CD4-positive, alpha-beta T cell (primary cell): Measurements from ENCODE around the gene SLC25A46. TPM values are rescaled to one million over a fixed set of nuclear protein-coding genes. Genes with fewer than 3 reads are reported as not detected.
"Not testable (repeated sequence)": the region's sequence is repeated elsewhere in the genome, so short reads cannot be mapped to it uniquely, and the experiment has no call there.

Source experiments
- ATAC-seq: fragments of 200-7000 bp; cut with Tn5 transposase; one replicate; pipeline ENCODE4 v1.10.0; 2022; ENCODE audit warnings: mild to moderate bottlenecking; ENCODE audit not compliant: poor library complexity
- CTCF ChIA-PET: fragments of 350-600 bp; sonication (Branson Sonifier 250); formaldehyde crosslinking; loops from one replicate; lab custom pipeline; 2021; ENCODE audit warnings: antibody characterized with exemption, inconsistent platforms; lab: Charles Lee
- POLR2A ChIA-PET: fragments of 350-600 bp; sonication (Branson Sonifier 250); formaldehyde crosslinking; loops from one replicate; lab custom pipeline; 2021; ENCODE audit warnings: antibody characterized with exemption, inconsistent platforms; lab: Charles Lee
- DNase-seq, 14 experiments: peaks; one replicate each; pipeline ENCODE4 v3.0.0-alpha.2; 2013 to 2020; ENCODE audit warnings: mixed read lengths in 2 of 14
- H3K27ac ChIP-seq, 2 donors: one replicate each; pipeline versions ENCODE4 v1.5.1 to v1.7.0; 2013; ENCODE audit warnings: low read length in 2 of 2, low read depth in 1 of 2, mild to moderate bottlenecking in 1 of 2
- H3K27me3 ChIP-seq, 2 experiments: 1 replicate in 1 of 2; 2 replicates in 1 of 2; pipeline versions ENCODE4 v1.6.1 to v1.7.0; 2013; ENCODE audit warnings: low read length in 2 of 2, control low read depth in 1 of 2, mild to moderate bottlenecking in 1 of 2, moderate library complexity in 1 of 2; ENCODE audit not compliant: insufficient read depth in 2 of 2, control insufficient read depth in 1 of 2
- H3K36me3 ChIP-seq: one replicate; pipeline ENCODE4 v1.6.1; 2013; ENCODE audit warnings: low read length, control low read depth; ENCODE audit not compliant: insufficient read depth
- H3K4me1 ChIP-seq: one replicate; pipeline ENCODE4 v1.6.1; 2013; ENCODE audit warnings: low read length, control low read depth; ENCODE audit not compliant: insufficient read depth
- H3K4me3 ChIP-seq: one replicate; pipeline ENCODE4 v1.5.1; 2013; ENCODE audit warnings: mild to moderate bottlenecking, low read length, moderate library complexity
- H3K9me3 ChIP-seq, 2 experiments: 1 replicate in 1 of 2; 2 replicates in 1 of 2; pipeline versions ENCODE4 v1.6.1 to v1.7.0; 2013; ENCODE audit warnings: low read length in 2 of 2, mild to moderate bottlenecking in 2 of 2, control low read depth in 1 of 2, moderate library complexity in 1 of 2; ENCODE audit not compliant: control insufficient read depth in 1 of 2, insufficient read depth in 1 of 2
- H3K27ac Mint-ChIP-seq: one replicate; pipeline ENCODE4 v1.8.0; 2020; ENCODE audit warnings: mixed read lengths
- H3K27me3 Mint-ChIP-seq: one replicate; pipeline ENCODE4 v1.8.0; 2021; ENCODE audit warnings: mixed read lengths
- H3K36me3 Mint-ChIP-seq: one replicate; pipeline ENCODE4 v1.8.0; 2021; ENCODE audit warnings: low read depth, mixed read lengths
- H3K4me1 Mint-ChIP-seq: one replicate; pipeline ENCODE4 v1.8.0; 2021; ENCODE audit warnings: low read depth, mixed read lengths
- H3K4me3 Mint-ChIP-seq: one replicate; pipeline ENCODE4 v1.8.0; 2020; ENCODE audit warnings: mild to moderate bottlenecking, mixed read lengths
- H3K9me3 Mint-ChIP-seq: one replicate; pipeline ENCODE4 v1.8.0; 2020; ENCODE audit warnings: mixed read lengths
- intact Hi-C, 2 experiments: fragments of 100-400 bp; cut with DNase I in 1 of 2; cut with micrococcal nuclease in 1 of 2; formaldehyde crosslinking; loops; one replicate each; pipeline versions ENCODE4 v1.15.1 to v1.9.0; 2023 to 2025; cut with DNase I, micrococcal nuclease
- total RNA-seq, 174 experiments: library from RNA in 2 of 174; stranded (reverse) in 2 of 174; gene quantifications; one replicate each; pipeline ENCODE4 v1.2.3 and lab custom pipeline; 2021 to 2026
- TF ChIP-seq, protein P1 (sequence below): fragments of 200-600 bp; IDR thresholded peaks from one replicate; pipeline ENCODE4 v1.8.0; 2022; ENCODE audit warnings: antibody characterized with exemption, mild to moderate bottlenecking

SLC25A46 gene
- total RNA-seq, 2 experiments from 2014 or later, result 14.0 to 16.1 TPM

DNA sequence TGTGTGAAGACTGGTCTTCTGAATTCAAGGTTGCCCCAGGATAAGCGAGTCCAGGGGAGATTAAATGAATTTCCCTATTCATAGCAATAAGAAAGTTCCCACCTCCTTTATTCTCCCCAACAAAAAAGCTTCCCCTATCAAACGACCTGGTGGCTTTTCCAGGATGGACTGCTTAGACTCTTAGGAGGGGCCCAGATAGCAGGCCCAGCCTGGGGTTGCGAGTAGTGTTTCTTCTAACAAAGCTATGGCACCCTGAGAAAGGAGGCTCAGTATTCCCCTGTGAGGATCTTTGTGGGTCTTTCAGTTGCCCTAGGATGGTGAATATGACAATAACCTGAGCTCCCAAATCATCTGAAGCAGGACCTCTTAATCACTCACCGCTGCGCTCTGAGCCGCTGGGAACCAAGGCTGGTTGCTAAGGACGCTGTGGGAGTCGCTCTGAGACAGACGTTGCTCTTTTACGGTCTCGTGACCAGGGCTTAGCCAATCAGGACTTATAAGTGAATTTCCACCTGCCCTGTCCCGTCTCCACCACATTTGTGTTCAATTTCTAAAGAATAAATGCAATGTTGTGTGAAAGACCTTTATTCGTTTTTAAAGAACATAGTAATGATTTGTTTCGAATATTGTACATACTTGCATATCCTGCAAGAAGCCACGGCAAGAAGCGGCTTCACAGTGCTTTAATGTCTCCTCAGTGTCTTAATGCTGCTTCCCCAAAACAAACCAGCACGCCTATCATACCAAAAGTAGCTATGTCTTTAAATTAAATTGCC, 12.4 kb upstream of the SLC25A46 start, which contains the start of gene TMEM232:
TMEM232 (minus strand) TSS at position 423 of the 776 bp plus-strand sequence. CDS start 59,319 bp downstream, outside the sequence.
- POLR2A ChIA-PET, result interaction anchor here (1.1 kb wide), 1 partner anchor 12 kb away, joined by 3 read pairs; the partner anchor contains the start of gene SLC25A46
- peak; percentile 99 for ATAC-seq
- H3K4me3 ChIP-seq, result peak within 1 kb of the TSS; percentile 51

DNA sequence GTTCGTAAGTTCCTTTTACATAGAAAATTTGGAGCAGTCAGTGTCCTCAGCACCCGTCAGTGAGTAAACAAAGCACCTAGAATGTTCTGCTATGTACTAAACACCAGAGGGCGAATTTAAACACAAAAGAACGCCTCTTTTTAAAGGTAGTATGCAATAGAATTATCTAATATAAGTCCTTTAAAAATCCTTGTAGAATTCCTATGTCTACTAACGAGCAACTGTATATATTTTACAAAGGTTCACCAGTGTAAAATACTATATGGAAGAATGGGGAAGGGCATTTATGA, 11.8 kb upstream of the SLC25A46 start:
- Histone ChIP-seq H3K9me3 (no peaks in the 10 kb centered on the region), H3K27me3 (no peaks in the 10 kb centered on the region), H3K4me1 (peaks cover 4% of the 10 kb centered on the region), H3K4me3 (peak overlapping the region; percentile 51), H3K36me3 (no peaks in the 10 kb centered on the region), H3K27ac (no peak overlapping the region)
- peaks cover 3% of the 10 kb centered on the region for H3K27me3 Mint-ChIP-seq
- intact Hi-C loops, result loop anchor here in 1 of 2 experiments (10.0 kb wide), 1 partner anchor 1042 kb away; the partner anchor contains the start of gene MAN2A1
- DNase-seq, result peak in 3 of 14 experiments; percentile 22 to 45 (median 36)
- H3K4me1 Mint-ChIP-seq, result peaks cover 9% of the 10 kb centered on the region
- peak overlapping the region; percentile 52 for H3K27ac Mint-ChIP-seq
- TF ChIP-seq, protein P1, sequence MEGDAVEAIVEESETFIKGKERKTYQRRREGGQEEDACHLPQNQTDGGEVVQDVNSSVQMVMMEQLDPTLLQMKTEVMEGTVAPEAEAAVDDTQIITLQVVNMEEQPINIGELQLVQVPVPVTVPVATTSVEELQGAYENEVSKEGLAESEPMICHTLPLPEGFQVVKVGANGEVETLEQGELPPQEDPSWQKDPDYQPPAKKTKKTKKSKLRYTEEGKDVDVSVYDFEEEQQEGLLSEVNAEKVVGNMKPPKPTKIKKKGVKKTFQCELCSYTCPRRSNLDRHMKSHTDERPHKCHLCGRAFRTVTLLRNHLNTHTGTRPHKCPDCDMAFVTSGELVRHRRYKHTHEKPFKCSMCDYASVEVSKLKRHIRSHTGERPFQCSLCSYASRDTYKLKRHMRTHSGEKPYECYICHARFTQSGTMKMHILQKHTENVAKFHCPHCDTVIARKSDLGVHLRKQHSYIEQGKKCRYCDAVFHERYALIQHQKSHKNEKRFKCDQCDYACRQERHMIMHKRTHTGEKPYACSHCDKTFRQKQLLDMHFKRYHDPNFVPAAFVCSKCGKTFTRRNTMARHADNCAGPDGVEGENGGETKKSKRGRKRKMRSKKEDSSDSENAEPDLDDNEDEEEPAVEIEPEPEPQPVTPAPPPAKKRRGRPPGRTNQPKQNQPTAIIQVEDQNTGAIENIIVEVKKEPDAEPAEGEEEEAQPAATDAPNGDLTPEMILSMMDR, result peak; percentile 42
- no peaks in the 10 kb centered on the region for H3K9me3 Mint-ChIP-seq
- ChIA-PET CTCF (no interaction called here), POLR2A (interaction anchor here (1.1 kb wide), 1 partner anchor 12 kb away, joined by 3 read pairs; the partner anchor contains the start of gene SLC25A46)
- H3K4me3 Mint-ChIP-seq, result peak overlapping the region; percentile 93
- peak; percentile 64 for ATAC-seq
- peaks cover 4% of the 10 kb centered on the region for H3K36me3 Mint-ChIP-seq

More for the DNA sequence above, 12.4 kb upstream of the SLC25A46 start, which contains the start of gene TMEM232:
- Mint-ChIP-seq H3K4me1 (peaks cover 9% of the 10 kb centered on the region), H3K27me3 (no peaks in the 10 kb centered on the region), H3K36me3 (peaks cover 4% of the 10 kb centered on the region), H3K27ac (peak within 1 kb of the TSS; percentile 52), H3K9me3 (no peaks in the 10 kb centered on the region), H3K4me3 (peak within 1 kb of the TSS; percentile 93)
- CTCF ChIA-PET, result interaction anchor here (0.9 kb wide), 1 partner anchor 15 kb away, joined by 3 read pairs; no protein-coding TSS in a partner anchor
- intact Hi-C loops, result loop anchor here in 1 of 2 experiments (10.0 kb wide), 1 partner anchor 1042 kb away; the partner anchor contains the start of gene MAN2A1
- H3K4me1 ChIP-seq, result peaks cover 4% of the 10 kb centered on the region
- peak; percentile 48 to 91 (median 66) for DNase-seq
- H3K9me3 ChIP-seq, result no peaks in the 10 kb centered on the region
- H3K27me3 ChIP-seq, result no peaks in the 10 kb centered on the region
- H3K36me3 ChIP-seq, result no peaks in the 10 kb centered on the region
- no peak within 1 kb of the TSS for H3K27ac ChIP-seq
- TF ChIP-seq, protein P1, result no peak

DNA sequence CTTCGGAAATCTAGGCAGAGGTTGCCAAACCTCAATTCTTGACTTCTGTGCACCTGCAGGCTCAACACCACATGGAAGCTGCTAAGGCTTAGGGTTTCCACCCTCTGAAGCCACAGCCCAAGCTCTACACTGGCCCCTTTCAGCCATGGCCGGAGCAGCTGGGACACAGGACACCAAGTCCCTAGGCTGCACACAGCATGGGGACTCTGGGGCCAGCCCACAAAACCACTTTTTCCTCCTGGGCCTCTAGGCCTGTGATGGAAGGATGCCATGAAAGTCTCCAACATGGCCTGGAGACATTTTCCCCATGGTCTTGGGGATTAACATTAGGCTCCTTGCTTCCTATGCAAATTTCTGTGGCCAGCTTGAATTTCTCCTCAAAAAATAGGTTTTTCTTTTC, 7.3 kb upstream of the SLC25A46 start:
- H3K27me3 ChIP-seq, H3K9me3 Mint-ChIP-seq, H3K27ac Mint-ChIP-seq, H3K36me3 Mint-ChIP-seq, H3K27ac ChIP-seq, H3K9me3 ChIP-seq, ATAC-seq, H3K4me3 ChIP-seq, CTCF ChIA-PET, H3K4me1 Mint-ChIP-seq, H3K36me3 ChIP-seq, intact Hi-C loops, H3K4me1 ChIP-seq, DNase-seq, H3K4me3 Mint-ChIP-seq: not testable (repeated sequence)
- POLR2A ChIA-PET, result interaction anchor here (0.6 kb wide), 1 partner anchor 330 kb away, joined by 3 read pairs; no protein-coding TSS in a partner anchor
- H3K27me3 Mint-ChIP-seq, result peaks cover 26% of the 10 kb centered on the region
